Measurements from ENCODE around the gene CP.
"Not testable (repeated sequence)": the region's sequence is repeated elsewhere in the genome, so short reads cannot be mapped to it uniquely, and the experiment has no call there.

CP gene

DNA sequence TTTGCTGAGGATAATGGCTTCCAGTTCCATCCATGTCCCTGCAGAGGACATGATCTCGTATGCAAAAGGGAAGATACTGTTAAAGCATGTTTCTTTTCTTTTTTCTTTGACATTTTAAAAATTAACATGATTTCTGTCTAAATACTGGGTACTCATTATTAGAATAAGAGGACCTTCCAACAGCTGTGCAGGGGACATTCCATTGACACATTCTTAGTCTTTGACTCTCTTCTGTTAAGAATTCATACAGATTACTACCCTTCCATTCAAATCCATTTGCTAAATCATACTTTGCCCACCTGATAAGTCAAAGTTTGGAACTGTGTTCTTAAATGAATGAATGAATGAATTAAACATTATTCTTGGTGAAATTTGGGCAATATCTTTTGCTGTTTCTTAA, 5.1 kb upstream of the CP start:
- no peak for DNase-seq

DNA sequence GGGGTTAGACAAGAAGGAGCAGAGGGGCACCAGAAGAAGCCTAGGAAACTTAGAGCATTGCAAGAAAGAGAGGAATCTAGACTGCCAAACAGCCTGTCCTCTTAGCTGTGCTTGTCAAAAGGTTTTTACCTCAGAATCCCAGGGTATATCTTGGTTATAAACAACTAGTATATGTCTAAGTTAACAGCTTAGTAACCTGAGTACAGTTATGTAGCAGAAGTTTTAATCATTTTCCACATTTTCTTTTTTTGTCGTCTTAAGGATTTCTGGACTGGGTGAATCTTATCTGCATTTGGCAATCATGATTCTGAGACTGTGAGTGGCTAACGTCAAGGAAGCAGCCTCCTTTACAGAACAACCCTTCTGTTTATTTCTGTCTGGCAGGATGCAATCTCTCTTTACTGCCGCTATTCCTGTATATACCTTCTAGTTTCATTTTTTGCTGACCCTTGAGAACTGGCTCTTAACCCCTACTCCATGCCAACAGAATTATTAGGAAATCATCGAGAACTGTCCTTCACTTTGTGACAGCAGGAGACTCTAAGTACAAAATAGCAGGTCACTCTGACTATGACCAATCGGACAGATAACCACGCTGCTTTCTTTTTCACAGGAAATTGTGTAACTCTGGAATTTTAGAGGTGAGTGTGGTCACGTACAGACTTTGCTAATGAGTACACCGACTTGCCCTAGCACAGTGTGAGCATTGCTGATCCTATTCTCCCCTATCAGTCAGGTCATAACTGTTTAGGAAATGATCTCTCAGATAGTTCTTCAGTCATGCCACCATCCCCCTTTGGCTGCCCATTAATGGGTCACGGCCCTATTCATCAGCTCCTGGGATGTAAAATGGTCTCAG, 3.3 kb upstream of the CP start:
- DNase-seq, result no peak

GRCh38 chr3:149223461-149223820, 1.8 kb upstream of the CP start:
- no peak for DNase-seq

DNA sequence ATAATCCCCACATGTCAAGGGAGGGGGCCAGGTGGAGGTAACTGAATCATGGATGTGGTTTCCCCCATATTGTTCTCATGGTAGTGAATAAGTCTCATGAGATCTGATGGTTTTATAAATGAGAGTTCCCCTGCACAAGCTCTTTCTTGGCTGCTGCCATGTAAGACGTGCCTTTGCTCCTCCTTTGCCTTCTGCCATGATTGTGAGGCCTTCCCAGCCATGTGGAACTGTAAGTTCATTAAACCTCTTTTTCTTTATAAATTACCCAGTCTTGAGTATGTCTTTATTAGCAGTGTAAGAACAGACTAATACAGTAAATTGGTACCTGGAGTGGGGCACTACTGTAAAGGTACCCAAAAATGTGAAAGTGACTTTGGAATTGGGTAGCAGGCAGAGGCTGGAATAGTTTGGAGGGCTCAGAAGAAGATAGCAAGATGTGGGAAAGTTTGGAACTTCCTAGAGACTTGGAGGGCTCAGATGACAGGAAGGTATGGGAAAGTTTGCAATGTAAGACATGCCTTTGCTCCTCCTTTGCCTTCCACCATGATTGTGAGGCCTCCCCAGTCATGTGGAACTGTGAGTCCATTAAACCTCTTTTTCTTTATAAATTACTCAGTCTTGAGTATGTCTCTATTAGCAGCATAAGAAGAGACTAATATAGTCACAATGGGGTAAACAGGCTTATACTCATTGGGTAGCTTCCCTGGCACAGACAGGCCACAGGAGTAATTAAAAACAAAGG, 2.1 kb downstream of the CP start:
- DNase-seq, result not testable (repeated sequence)

GRCh38 chr3:149217347-149217746, 4.3 kb downstream of the CP start:
- DNase-seq, result no peak

- peak; percentile 27 for DNase-seq
Measured at GRCh38 chr3:149216193-149216869, 5.3 kb downstream of the CP start.

GRCh38 chr3:149215515-149215914, 6.1 kb downstream of the CP start:
- DNase-seq, result peak; percentile 31

GRCh38 chr3:149214702-149215101, 6.9 kb downstream of the CP start:
- DNase-seq, result no peak

DNA sequence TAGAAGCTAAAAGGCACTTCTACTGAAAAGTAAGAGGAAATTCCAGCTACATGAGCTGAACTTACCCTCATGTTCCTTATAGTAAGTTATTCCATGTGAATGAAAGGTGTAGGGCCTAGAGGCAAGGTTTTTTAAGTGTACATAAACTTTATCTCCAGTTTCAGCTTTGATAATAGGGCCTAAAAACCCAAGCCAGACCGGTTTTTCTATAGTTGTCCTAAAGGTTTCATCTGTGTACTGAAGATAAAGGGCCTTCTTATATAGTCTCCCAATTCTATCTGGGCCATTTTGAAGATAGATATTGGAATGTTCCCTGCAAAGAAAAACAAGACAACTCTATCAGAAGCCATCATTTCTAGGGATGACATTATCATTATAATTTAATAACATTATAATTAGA, 9.2 kb downstream of the CP start:
- DNase-seq, result no peak

GRCh38 chr3:149209431-149209830, 12.2 kb downstream of the CP start:
- DNase-seq, result no peak

DNA sequence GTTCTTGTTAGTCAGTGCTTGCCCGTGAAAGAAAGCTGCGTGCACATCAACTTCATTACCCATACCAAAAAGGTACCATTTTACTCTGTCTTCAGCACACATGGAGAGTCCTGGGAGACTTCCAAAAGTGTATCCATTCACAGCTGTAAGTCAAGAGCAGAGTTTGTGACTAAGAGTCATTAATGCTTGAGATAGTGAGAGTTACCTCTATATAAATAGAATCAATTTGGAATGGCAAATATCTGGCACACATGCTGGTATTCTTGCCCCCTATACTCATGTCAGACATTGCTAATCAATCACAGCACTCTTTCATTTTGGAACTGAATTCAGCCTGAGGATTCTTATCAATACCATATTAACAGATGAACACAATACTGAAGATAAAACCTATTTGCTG, 14.2 kb downstream of the CP start:
- no peak for DNase-seq

- no peak for DNase-seq
Measured at GRCh38 chr3:149204390-149204991, 17.1 kb downstream of the CP start.

- DNase-seq, result no peak
Measured at GRCh38 chr3:149203758-149204157, 17.9 kb downstream of the CP start.

DNA sequence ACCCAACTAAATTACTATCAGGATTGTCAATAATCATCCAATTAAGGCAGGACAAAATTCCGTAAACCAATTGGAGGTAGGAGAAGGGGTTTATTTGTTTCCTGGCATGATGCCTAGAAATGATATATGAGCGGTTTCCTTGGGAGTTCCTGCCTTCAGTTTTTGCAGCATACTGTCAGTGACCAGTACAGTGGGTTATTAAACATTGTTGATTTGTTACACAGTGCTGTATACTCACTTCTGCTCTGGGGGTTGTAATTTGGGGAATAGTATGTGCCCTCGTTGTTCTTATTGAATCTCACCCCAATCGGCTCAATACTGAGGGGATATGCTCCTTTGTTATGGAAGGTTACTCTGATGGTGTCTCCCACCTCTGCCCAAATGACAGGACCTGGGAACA, 22.2 kb downstream of the CP start:
- DNase-seq, result peak; percentile 69

DNA sequence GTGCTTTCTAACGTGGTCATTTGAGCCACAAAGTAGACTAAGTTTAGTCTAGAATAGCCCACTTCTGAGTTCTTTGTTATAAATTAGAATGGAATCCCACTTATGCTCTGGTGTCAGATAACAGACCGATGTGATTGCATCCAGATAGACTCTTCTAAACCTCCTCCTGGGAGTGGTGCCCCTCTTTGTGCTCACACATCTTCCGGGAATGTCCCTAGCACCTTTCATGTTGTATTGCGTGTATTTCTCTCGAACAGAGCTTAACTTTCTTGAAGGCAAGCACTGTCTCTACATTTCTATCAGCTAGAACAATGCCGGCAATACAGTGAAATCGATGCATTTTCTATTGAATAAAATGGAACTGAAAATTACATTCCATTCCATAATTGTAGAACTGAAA, 23.0 kb downstream of the CP start:
- no peak for DNase-seq

DNA sequence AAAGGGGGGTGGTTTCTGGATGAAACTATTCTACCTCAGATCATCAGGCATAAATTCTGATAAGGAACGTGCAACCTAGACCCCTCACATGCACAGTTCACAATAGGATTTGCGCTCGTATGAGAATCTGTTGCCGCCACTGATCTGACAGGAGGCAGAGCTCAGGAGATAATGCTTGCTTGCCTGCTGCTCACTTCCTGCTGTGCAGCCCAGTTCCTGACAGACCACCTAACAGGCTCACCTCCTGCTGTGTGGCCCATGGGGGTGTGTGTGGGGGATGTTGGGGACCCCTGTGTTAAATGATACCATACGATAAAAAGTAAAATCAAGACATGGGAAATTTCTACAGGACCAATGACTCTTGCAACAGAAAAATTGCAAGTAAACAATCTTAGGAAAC, 24.0 kb downstream of the CP start:
- DNase-seq, result no peak

DNA sequence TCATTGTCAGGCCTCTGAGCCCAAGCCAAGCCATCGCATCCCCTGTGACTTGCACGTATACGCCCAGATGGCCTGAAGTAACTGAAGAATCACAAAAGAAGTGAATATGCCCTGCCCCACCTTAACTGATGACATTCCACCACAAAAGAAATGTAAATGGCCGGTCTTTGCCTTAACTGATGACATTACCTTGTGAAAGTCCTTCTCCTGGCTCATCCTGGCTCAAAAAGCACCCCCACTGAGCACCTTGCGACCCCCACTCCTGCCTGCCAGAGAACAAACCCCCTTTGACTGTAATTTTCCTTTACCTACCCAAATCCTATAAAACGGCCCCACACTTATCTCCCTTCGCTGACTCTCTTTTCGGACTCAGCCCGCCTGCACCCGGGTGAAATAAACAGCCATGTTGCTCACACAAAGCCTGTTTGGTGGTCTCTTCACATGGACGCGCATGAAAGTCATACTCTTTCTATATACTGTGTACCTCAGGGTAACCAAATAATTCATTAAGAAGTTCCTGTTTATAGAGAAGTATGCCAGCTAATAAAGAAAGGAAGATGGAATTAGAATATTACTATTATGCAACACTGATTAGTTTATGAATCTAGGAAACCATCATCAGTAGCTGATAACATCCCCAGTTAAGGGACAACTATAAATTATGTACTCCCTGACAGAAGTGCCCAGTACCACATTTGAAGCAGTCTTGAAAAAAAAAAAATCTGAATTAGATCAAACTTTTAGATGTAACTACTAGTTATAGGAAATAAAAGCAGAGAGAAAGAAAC, 24.6 kb downstream of the CP start:
- not testable (repeated sequence) for DNase-seq

GRCh38 chr3:149195221-149195620, 26.4 kb downstream of the CP start:
- no peak for DNase-seq

DNA sequence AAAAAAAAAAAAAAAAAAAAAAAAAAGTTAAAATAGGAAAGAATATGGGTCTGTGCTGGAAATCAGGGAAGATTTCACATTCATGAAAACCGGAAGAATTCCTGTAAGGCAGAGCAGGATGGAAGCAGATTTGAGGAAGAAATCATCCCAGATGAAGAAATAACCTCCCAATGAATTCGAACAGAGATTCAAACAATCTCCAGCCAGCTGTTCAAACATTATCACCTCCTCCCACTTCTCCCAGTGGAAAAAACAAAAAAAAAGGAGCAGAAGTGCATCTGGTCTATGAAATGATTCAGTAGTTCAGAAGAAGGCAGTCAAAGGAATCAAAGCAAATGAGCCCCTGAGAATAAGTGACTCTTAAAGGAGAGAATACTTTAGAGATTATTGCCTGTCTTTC, 33.1 kb downstream of the CP start:
- DNase-seq, result no peak

- DNase-seq, result no peak
Measured at GRCh38 chr3:149186721-149187120, 34.9 kb downstream of the CP start.

- no peak for DNase-seq
Measured at GRCh38 chr3:149186219-149186618, 35.4 kb downstream of the CP start.

- no peak for DNase-seq
Measured at GRCh38 chr3:149181182-149181581, 40.4 kb downstream of the CP start.

All from NCI-H2029 (cell line).